ENCODE data around the gene TMC2.

DNA sequence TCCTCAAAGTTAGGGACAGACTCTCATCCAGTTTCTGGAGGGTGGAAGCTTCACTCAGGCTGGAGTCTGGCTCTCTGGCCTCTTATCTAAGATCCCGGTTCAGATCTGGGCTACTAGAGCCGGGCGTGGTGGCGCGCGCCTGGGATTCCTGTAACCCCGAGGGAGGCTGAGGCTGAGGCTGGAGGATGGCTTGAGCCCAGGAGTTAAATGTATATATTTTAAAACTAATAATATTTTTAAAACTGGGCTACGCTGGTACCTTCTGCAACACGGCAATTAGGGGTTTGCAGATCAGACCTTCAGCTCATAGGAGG is 26.9 kb upstream of the TMC2 start:
- TF ChIP-seq, protein P1, sequence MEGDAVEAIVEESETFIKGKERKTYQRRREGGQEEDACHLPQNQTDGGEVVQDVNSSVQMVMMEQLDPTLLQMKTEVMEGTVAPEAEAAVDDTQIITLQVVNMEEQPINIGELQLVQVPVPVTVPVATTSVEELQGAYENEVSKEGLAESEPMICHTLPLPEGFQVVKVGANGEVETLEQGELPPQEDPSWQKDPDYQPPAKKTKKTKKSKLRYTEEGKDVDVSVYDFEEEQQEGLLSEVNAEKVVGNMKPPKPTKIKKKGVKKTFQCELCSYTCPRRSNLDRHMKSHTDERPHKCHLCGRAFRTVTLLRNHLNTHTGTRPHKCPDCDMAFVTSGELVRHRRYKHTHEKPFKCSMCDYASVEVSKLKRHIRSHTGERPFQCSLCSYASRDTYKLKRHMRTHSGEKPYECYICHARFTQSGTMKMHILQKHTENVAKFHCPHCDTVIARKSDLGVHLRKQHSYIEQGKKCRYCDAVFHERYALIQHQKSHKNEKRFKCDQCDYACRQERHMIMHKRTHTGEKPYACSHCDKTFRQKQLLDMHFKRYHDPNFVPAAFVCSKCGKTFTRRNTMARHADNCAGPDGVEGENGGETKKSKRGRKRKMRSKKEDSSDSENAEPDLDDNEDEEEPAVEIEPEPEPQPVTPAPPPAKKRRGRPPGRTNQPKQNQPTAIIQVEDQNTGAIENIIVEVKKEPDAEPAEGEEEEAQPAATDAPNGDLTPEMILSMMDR (IDR thresholded peaks at IDR 0.05), result no peak
- no peak for TF ChIP-seq POLR2A (IDR thresholded peaks at IDR 0.05)
